Skeletal muscle tissue (tissue), 4 donors: ENCODE measurements around the gene DENND6B. TPM values are rescaled to one million over a fixed set of nuclear protein-coding genes. Genes with fewer than 3 reads are reported as not detected.
"Not testable (repeated sequence)": the region's sequence is repeated elsewhere in the genome, so short reads cannot be mapped to it uniquely, and the experiment has no call there.

Source experiments
- H3K27ac ChIP-seq: one replicate; pipeline ENCODE4 v1.7.0; 2013; ENCODE audit warnings: mild to moderate bottlenecking, low read depth, low read length, inconsistent platforms
- H3K27me3 ChIP-seq, 3 donors: one replicate each; pipeline ENCODE4 v1.7.0; 2013; ENCODE audit warnings: low read length in 3 of 3; ENCODE audit not compliant: control insufficient read depth in 3 of 3, insufficient read depth in 3 of 3
- H3K36me3 ChIP-seq, 3 donors: one replicate each; pipeline ENCODE4 v1.7.0; 2013; ENCODE audit warnings: low read length in 3 of 3; ENCODE audit not compliant: control insufficient read depth in 3 of 3, insufficient read depth in 3 of 3
- H3K4me1 ChIP-seq, 3 donors: one replicate each; pipeline ENCODE4 v1.7.0; 2013; ENCODE audit warnings: low read length in 3 of 3, mild to moderate bottlenecking in 3 of 3; ENCODE audit not compliant: control insufficient read depth in 3 of 3, insufficient read depth in 3 of 3
- H3K4me3 ChIP-seq, 3 donors: one replicate each; pipeline ENCODE4 v1.7.0; 2013; ENCODE audit warnings: low read length in 3 of 3
- H3K9ac ChIP-seq, 3 donors: one replicate each; pipeline ENCODE4 v1.7.0; 2013; ENCODE audit warnings: low read length in 3 of 3, mild to moderate bottlenecking in 3 of 3, moderate library complexity in 2 of 3, low read depth in 1 of 3
- H3K9me3 ChIP-seq, 3 donors: one replicate each; pipeline ENCODE4 v1.7.0; 2013; ENCODE audit warnings: low read length in 3 of 3; ENCODE audit not compliant: control insufficient read depth in 3 of 3
- total RNA-seq: library from RNA; depleted of rRNA; stranded (reverse); fragments of >200 nt; gene quantifications from one replicate; pipeline ENCODE4 v1.2.3, GENCODE V29; 2014
- donor health status: Osteomylitis.

Gene DENND6B
- total RNA-seq, 1 donor from 2014 or later, result 1.0 TPM

GRCh38 chr22:50274311-50274710 lies 52.5 kb downstream of the DENND6B start:
- Histone ChIP-seq H3K27ac (no peak overlapping the region), H3K9ac (peak overlapping the region in 1 of 3 donors; percentile 45), H3K36me3 (peaks cover 2 to 11% (median 8%) of the 10 kb centered on the region in 3 donors), H3K4me3 (no peak overlapping the region), H3K9me3 (no peaks in the 10 kb centered on the region), H3K27me3 (peaks cover 0 to 15% (median 7%) of the 10 kb centered on the region in 3 donors), H3K4me1 (peaks cover 11 to 23% (median 17%) of the 10 kb centered on the region in 3 donors)

GRCh38 chr22:50273781-50274180 lies 53.0 kb downstream of the DENND6B start:
- H3K27me3 ChIP-seq, result peaks cover 0 to 15% (median 7%) of the 10 kb centered on the region in 3 donors
- H3K27ac ChIP-seq, H3K36me3 ChIP-seq: not testable (repeated sequence)

GRCh38 chr22:50273352-50273751 lies 53.5 kb downstream of the DENND6B start:
- not testable (repeated sequence) for H3K36me3 ChIP-seq, H3K27ac ChIP-seq, H3K9ac ChIP-seq, H3K4me3 ChIP-seq, H3K9me3 ChIP-seq
- peaks cover 11 to 33% (median 22%) of the 10 kb centered on the region in 3 donors for H3K4me1 ChIP-seq
- H3K27me3 ChIP-seq, result peaks cover 0 to 19% (median 7%) of the 10 kb centered on the region in 3 donors

More at GRCh38 chr22:50273781-50274180, 53.0 kb downstream of the DENND6B start:
- not testable (repeated sequence) for H3K9me3 ChIP-seq, H3K4me3 ChIP-seq
- Histone ChIP-seq H3K4me1 (peaks cover 11 to 29% (median 17%) of the 10 kb centered on the region in 3 donors), H3K9ac (peak overlapping the region in 1 of 3 donors; percentile 45)

GRCh38 chr22:50272044-50272802 lies 54.6 kb downstream of the DENND6B start:
- H3K4me3 ChIP-seq, result no peak overlapping the region
- H3K36me3 ChIP-seq, result peaks cover 0 to 2% (median 0%) of the 10 kb centered on the region in 3 donors
- no peaks in the 10 kb centered on the region for H3K9me3 ChIP-seq
- H3K4me1 ChIP-seq, result peaks cover 11 to 40% (median 29%) of the 10 kb centered on the region in 3 donors
- peaks cover 0 to 19% (median 7%) of the 10 kb centered on the region in 3 donors for H3K27me3 ChIP-seq
- no peak overlapping the region for H3K27ac ChIP-seq
- no peak overlapping the region for H3K9ac ChIP-seq

- H3K4me3 ChIP-seq, result peak overlapping the region in 1 of 3 donors; percentile 39
- H3K27me3 ChIP-seq, result peaks cover 0 to 19% (median 7%) of the 10 kb centered on the region in 3 donors
- H3K27ac ChIP-seq, result no peak overlapping the region
- no peaks in the 10 kb centered on the region for H3K9me3 ChIP-seq
- H3K9ac ChIP-seq, result no peak overlapping the region
- H3K4me1 ChIP-seq, result peaks cover 11 to 46% (median 36%) of the 10 kb centered on the region in 3 donors
- peaks cover 0 to 2% (median 2%) of the 10 kb centered on the region in 3 donors for H3K36me3 ChIP-seq
Measured at GRCh38 chr22:50271519-50271970, 55.3 kb downstream of the DENND6B start.

- H3K27ac ChIP-seq, result peak overlapping the region; percentile 48
- peaks cover 0 to 19% (median 7%) of the 10 kb centered on the region in 3 donors for H3K27me3 ChIP-seq
- peaks cover 0 to 2% (median 2%) of the 10 kb centered on the region in 3 donors for H3K36me3 ChIP-seq
- peak overlapping the region in 2 of 3 donors; percentile 8 to 34 for H3K9ac ChIP-seq
- no peaks in the 10 kb centered on the region for H3K9me3 ChIP-seq
- peaks cover 11 to 51% (median 38%) of the 10 kb centered on the region in 3 donors for H3K4me1 ChIP-seq
- peak overlapping the region; percentile 39 to 66 (median 52) for H3K4me3 ChIP-seq
Measured at GRCh38 chr22:50270666-50271394, 56.0 kb downstream of the DENND6B start.

- Histone ChIP-seq H3K36me3 (peaks cover 0 to 2% (median 2%) of the 10 kb centered on the region in 3 donors), H3K4me3 (peak within 1 kb of the TSS; percentile 39 to 66 (median 52)), H3K4me1 (peaks cover 11 to 51% (median 38%) of the 10 kb centered on the region in 3 donors), H3K9me3 (no peaks in the 10 kb centered on the region), H3K27ac (peak within 1 kb of the TSS; percentile 48), H3K9ac (peak within 1 kb of the TSS in 2 of 3 donors; percentile 8 to 45), H3K27me3 (peaks cover 0 to 19% (median 7%) of the 10 kb centered on the region in 3 donors)
Measured at GRCh38 chr22:50269970-50270665, 56.7 kb downstream of the DENND6B start, which contains the start of gene MAPK11. Gene MAPK11, minus strand, starts transcription at chr22:50270380. Its CDS starts 88 bp downstream, at chr22:50270292.

- H3K27me3 ChIP-seq, result peaks cover 0 to 19% (median 7%) of the 10 kb centered on the region in 3 donors
- peaks cover 9 to 51% (median 38%) of the 10 kb centered on the region in 3 donors for H3K4me1 ChIP-seq
- H3K36me3 ChIP-seq, result peaks cover 0 to 2% (median 0%) of the 10 kb centered on the region in 3 donors
- peak overlapping the region in 2 of 3 donors; percentile 7 to 22 for H3K4me3 ChIP-seq
- H3K9me3 ChIP-seq, result no peaks in the 10 kb centered on the region
- peak overlapping the region; percentile 40 for H3K27ac ChIP-seq
- peak overlapping the region in 1 of 3 donors; percentile 45 for H3K9ac ChIP-seq
Measured at GRCh38 chr22:50269573-50269969, 57.2 kb downstream of the DENND6B start.

GRCh38 chr22:50268655-50269113 lies 58.1 kb downstream of the DENND6B start:
- Histone ChIP-seq H3K36me3 (peaks cover 0 to 2% (median 0%) of the 10 kb centered on the region in 3 donors), H3K27me3 (peaks cover 0 to 19% (median 7%) of the 10 kb centered on the region in 3 donors), H3K9me3 (no peaks in the 10 kb centered on the region), H3K9ac (no peak overlapping the region), H3K4me1 (peaks cover 9 to 46% (median 34%) of the 10 kb centered on the region in 3 donors), H3K27ac (no peak overlapping the region), H3K4me3 (no peak overlapping the region)
